GM21423 (cell line): ENCODE data around the gene LNX1.

Experiments used
- ATAC-seq: cut with Tn5 transposase; IDR thresholded peaks from one replicate; pipeline ENCODE4 v1.9.1; 2021; ENCODE audit warnings: mild to moderate bottlenecking, moderate library complexity; ENCODE audit not compliant: unreplicated experiment

LNX1 gene

GRCh38 chr4:53591372-53591892 is at the start of gene LNX1:
TSS of gene LNX1 (minus strand) at chr4:53591486. CDS start at chr4:53574002, 17,484 bp downstream.
- ATAC-seq: no peak

GRCh38 chr4:53640576-53641453 is 49.5 kb upstream of the LNX1 start:
- peak; percentile 75 for ATAC-seq

GRCh38 chr4:53638919-53639318 is 47.6 kb upstream of the LNX1 start:
- no peak for ATAC-seq

- no peak for ATAC-seq
These were observed 46.1 kb upstream of the LNX1 start for GRCh38 chr4:53637348-53637747.

- ATAC-seq: no peak
These were observed 44.6 kb upstream of the LNX1 start for GRCh38 chr4:53635697-53636483.

GRCh38 chr4:53633608-53634007 is 42.3 kb upstream of the LNX1 start:
- no peak for ATAC-seq

GRCh38 chr4:53629296-53629695 is 38.0 kb upstream of the LNX1 start:
- ATAC-seq: no peak

GRCh38 chr4:53626491-53626890 is 35.2 kb upstream of the LNX1 start:
- ATAC-seq: no peak

GRCh38 chr4:53625888-53626287 is 34.6 kb upstream of the LNX1 start:
- ATAC-seq: no peak

GRCh38 chr4:53622739-53623151 is 31.5 kb upstream of the LNX1 start:
- ATAC-seq: no peak

GRCh38 chr4:53620956-53621355 is 29.7 kb upstream of the LNX1 start:
- ATAC-seq: no peak

GRCh38 chr4:53619431-53619830 is 28.1 kb upstream of the LNX1 start:
- ATAC-seq: no peak

GRCh38 chr4:53618321-53618720 is 27.0 kb upstream of the LNX1 start:
- no peak for ATAC-seq

GRCh38 chr4:53617101-53617680 is 25.9 kb upstream of the LNX1 start:
- ATAC-seq: no peak

- no peak for ATAC-seq
These were observed 24.9 kb upstream of the LNX1 start for GRCh38 chr4:53616219-53616618.

- ATAC-seq: no peak
These were observed 23.3 kb upstream of the LNX1 start for GRCh38 chr4:53614591-53614990.

GRCh38 chr4:53613428-53613827 is 22.1 kb upstream of the LNX1 start:
- ATAC-seq: no peak

GRCh38 chr4:53608649-53609048 is 17.4 kb upstream of the LNX1 start:
- no peak for ATAC-seq

GRCh38 chr4:53608242-53608641 is 17.0 kb upstream of the LNX1 start:
- ATAC-seq: no peak

GRCh38 chr4:53605783-53606182 is 14.5 kb upstream of the LNX1 start:
- ATAC-seq: no peak

- no peak for ATAC-seq
These were observed 11.1 kb upstream of the LNX1 start for GRCh38 chr4:53602390-53602789.
